Effector memory CD8-positive, alpha-beta T cell (primary cell): ENCODE data around the gene ABHD16B.

Experiments used
- ATAC-seq: fragments of 150-1000 bp; cut with Tn5 transposase; replicated peaks from 2 replicates; pipeline ENCODE4 v1.10.0; 2021; ENCODE audit warnings: mild to moderate bottlenecking, moderate library complexity
- DNase-seq, 3 experiments: peaks; one replicate each; pipeline ENCODE4 v3.0.0; 2021
- H3K27ac Mint-ChIP-seq, 2 donors: one replicate each; pipeline ENCODE4 v1.8.0; 2022; ENCODE audit warnings: mild to moderate bottlenecking in 2 of 2, mixed read lengths in 2 of 2, moderate library complexity in 2 of 2
- H3K27me3 Mint-ChIP-seq, 2 donors: one replicate each; pipeline ENCODE4 v1.8.0; 2022; ENCODE audit warnings: mixed read lengths in 2 of 2
- H3K36me3 Mint-ChIP-seq: one replicate; pipeline ENCODE4 v1.8.0; 2022; ENCODE audit warnings: mild to moderate bottlenecking, moderate library complexity, mixed read lengths; ENCODE audit not compliant: insufficient read depth
- H3K4me1 Mint-ChIP-seq, 2 donors: one replicate each; pipeline ENCODE4 v1.8.0; 2022; ENCODE audit warnings: low read depth in 2 of 2, mixed read lengths in 2 of 2
- H3K4me3 Mint-ChIP-seq, 2 donors: one replicate each; pipeline ENCODE4 v1.8.0; 2022; ENCODE audit warnings: mild to moderate bottlenecking in 2 of 2, mixed read lengths in 2 of 2, moderate library complexity in 2 of 2
- H3K9me3 Mint-ChIP-seq, 2 donors: one replicate each; pipeline ENCODE4 v1.8.0; 2022; ENCODE audit warnings: mixed read lengths in 2 of 2

The ABHD16B gene

GRCh38 chr20:63854069-63854765 is 7.1 kb upstream of the ABHD16B start:
- no peak overlapping the region for H3K27ac Mint-ChIP-seq
- H3K4me1 Mint-ChIP-seq, result peaks cover 12 to 21% of the 10 kb centered on the region in 2 donors
- H3K36me3 Mint-ChIP-seq, result peaks cover 6% of the 10 kb centered on the region
- H3K4me3 Mint-ChIP-seq, result no peak overlapping the region
- H3K27me3 Mint-ChIP-seq, result peaks cover 23 to 29% of the 10 kb centered on the region in 2 donors
- no peak for ATAC-seq
- no peak for DNase-seq
- H3K9me3 Mint-ChIP-seq, result no peaks in the 10 kb centered on the region

- H3K4me3 Mint-ChIP-seq, result no peak overlapping the region
- peaks cover 6% of the 10 kb centered on the region for H3K36me3 Mint-ChIP-seq
- H3K9me3 Mint-ChIP-seq, result no peaks in the 10 kb centered on the region
- no peak overlapping the region for H3K27ac Mint-ChIP-seq
- DNase-seq, result no peak
- no peak for ATAC-seq
- H3K4me1 Mint-ChIP-seq, result peaks cover 12 to 21% of the 10 kb centered on the region in 2 donors
- peaks cover 23 to 29% of the 10 kb centered on the region in 2 donors for H3K27me3 Mint-ChIP-seq
These were observed 6.4 kb upstream of the ABHD16B start for GRCh38 chr20:63854766-63855362.

DNA sequence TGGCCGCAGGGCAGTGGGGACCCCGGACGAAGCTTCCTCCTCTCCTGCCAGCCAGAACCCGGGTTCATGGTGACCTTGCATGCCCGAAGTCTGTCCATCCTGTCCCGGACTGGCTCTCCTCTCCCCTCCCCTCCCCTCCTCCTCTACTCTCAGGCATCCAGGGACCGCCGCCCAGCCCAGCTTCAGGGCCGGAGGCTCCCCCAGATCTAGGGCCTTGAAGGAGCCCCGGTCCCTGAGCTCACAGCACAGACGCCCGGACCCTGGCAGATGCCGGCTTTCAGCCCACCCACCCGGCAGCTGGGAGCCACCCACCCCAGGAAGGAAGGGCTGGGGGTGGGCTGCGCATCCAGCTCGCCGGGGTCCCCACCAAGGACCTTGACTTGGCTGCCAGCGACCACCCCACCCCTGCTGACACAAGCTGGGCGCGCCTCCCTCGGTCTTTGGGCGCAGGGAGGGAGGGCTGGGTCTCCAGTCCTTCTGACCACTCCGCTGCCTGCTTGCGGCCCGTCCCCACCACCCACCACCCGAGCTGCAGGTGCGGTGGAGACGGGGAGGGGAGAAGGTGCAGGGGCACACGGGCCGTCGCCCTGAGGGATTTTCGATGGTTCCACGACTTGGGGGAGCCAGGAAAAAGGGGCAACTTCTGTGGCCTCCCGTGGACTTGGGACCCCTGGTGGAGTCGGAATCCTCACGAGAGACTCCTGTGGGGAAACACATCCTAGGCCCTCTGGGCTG is 5.8 kb upstream of the ABHD16B start:
- DNase-seq, result no peak
- no peak overlapping the region for H3K27ac Mint-ChIP-seq
- H3K36me3 Mint-ChIP-seq, result peaks cover 8% of the 10 kb centered on the region
- H3K27me3 Mint-ChIP-seq, result peaks cover 20 to 22% of the 10 kb centered on the region in 2 donors
- no peaks in the 10 kb centered on the region for H3K9me3 Mint-ChIP-seq
- ATAC-seq, result no peak
- H3K4me3 Mint-ChIP-seq, result no peak overlapping the region
- H3K4me1 Mint-ChIP-seq, result peaks cover 12 to 21% of the 10 kb centered on the region in 2 donors

DNA sequence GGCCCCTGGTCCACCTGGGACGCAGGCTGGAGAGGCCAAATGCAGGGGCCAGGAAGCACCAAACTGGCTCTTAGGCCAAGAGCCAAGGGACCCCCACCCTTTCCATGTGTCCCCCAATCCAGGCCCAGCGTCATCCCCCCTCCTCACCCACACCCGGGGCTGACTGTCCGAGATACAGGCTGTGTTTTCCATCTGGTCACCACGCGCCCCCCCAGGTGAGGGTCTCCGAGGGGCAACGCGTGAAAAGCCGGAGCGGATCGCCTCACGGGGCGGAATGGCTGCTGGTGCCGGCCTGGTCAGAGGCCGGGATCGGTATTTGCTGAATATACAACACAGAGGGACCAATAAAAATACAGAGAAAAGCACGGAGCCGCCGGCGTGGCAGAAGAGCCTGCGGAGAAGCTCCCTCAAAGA is 5.2 kb upstream of the ABHD16B start:
- no peak for ATAC-seq
- H3K9me3 Mint-ChIP-seq, result no peaks in the 10 kb centered on the region
- DNase-seq, result no peak
- no peak overlapping the region for H3K4me3 Mint-ChIP-seq
- H3K27ac Mint-ChIP-seq, result no peak overlapping the region
- H3K4me1 Mint-ChIP-seq, result peaks cover 12 to 17% of the 10 kb centered on the region in 2 donors
- peaks cover 13% of the 10 kb centered on the region for H3K36me3 Mint-ChIP-seq
- H3K27me3 Mint-ChIP-seq, result peaks cover 14 to 16% of the 10 kb centered on the region in 2 donors

DNA sequence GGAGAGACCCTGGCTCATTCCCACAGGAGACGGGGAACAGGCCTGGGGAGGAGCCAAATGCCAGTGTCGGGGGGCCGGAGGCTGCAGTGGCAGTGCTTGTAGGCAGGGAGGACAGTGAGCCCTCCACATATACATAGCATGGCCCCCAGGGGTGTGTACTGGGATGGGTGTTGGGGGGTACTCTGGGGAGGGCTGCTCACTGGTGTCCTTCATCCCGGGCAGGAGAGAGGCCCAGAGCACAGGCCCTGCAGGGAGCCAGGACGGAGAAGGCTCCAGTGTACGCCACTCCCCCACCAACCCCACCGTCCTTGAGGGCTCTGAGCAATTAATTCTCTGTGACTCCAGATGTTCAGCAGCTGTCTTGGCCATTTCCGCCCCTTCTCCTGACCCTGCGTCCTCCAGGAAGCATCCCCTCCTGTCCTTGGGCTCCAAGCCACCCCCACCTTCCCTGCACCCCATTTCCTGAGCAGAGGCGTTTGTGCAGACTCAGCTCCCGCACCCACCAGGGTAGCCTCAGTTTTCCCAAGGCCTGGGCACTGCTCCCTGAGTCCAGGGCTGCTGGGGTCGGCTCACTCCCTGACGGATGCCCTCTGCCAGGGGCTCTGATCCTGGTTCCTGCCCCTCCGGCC is 3.4 kb upstream of the ABHD16B start:
- H3K27me3 Mint-ChIP-seq, result no peaks in the 10 kb centered on the region
- H3K4me1 Mint-ChIP-seq, result peaks cover 12 to 17% of the 10 kb centered on the region in 2 donors
- H3K36me3 Mint-ChIP-seq, result peaks cover 13% of the 10 kb centered on the region
- no peaks in the 10 kb centered on the region for H3K9me3 Mint-ChIP-seq
- peak overlapping the region; percentile 31 to 46 for H3K4me3 Mint-ChIP-seq
- H3K27ac Mint-ChIP-seq, result peak overlapping the region in 1 of 2 donors; percentile 74
- ATAC-seq (no peak), DNase-seq (no peak)

GRCh38 chr20:63858393-63859165 is 2.7 kb upstream of the ABHD16B start:
- H3K36me3 Mint-ChIP-seq, result peaks cover 18% of the 10 kb centered on the region
- peaks cover 19 to 23% of the 10 kb centered on the region in 2 donors for H3K4me1 Mint-ChIP-seq
- H3K27ac Mint-ChIP-seq, result peak overlapping the region; percentile 31 to 73
- no peaks in the 10 kb centered on the region for H3K27me3 Mint-ChIP-seq
- ATAC-seq (peak; percentile 35), DNase-seq (no peak)
- peak overlapping the region; percentile 44 to 46 for H3K4me3 Mint-ChIP-seq
- no peaks in the 10 kb centered on the region for H3K9me3 Mint-ChIP-seq

DNA sequence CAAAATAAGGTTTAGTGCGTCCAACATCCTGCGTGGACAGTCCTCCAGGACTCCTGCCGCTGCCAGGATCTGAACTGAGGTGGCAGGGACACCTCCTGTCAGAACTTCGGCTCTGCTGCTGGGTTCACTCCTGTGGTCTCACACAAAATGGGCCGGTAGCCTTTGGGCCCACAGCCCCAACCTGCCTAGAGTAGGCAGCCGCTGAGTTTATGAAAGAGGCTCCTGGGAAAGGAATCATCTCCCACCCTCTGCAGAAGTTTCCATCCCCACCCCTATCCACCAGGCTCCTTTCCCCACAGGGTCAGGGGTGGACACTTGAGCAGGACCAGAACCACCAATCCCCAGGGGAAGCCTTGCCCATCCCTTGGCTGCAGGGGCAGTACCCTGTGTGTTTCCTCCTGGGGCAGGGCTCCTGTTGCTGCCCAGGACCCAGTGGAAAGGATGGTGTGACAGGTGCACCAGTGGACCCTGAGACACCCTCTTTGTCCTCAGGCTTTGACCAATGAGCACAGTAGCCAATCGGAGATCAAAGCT is 2.1 kb upstream of the ABHD16B start:
- H3K27me3 Mint-ChIP-seq, result no peaks in the 10 kb centered on the region
- peaks cover 25 to 29% of the 10 kb centered on the region in 2 donors for H3K4me1 Mint-ChIP-seq
- peaks cover 18% of the 10 kb centered on the region for H3K36me3 Mint-ChIP-seq
- H3K9me3 Mint-ChIP-seq, result no peaks in the 10 kb centered on the region
- peak overlapping the region in 1 of 2 donors; percentile 31 for H3K27ac Mint-ChIP-seq
- peak overlapping the region; percentile 44 to 46 for H3K4me3 Mint-ChIP-seq
- DNase-seq (no peak), ATAC-seq (no peak)

DNA sequence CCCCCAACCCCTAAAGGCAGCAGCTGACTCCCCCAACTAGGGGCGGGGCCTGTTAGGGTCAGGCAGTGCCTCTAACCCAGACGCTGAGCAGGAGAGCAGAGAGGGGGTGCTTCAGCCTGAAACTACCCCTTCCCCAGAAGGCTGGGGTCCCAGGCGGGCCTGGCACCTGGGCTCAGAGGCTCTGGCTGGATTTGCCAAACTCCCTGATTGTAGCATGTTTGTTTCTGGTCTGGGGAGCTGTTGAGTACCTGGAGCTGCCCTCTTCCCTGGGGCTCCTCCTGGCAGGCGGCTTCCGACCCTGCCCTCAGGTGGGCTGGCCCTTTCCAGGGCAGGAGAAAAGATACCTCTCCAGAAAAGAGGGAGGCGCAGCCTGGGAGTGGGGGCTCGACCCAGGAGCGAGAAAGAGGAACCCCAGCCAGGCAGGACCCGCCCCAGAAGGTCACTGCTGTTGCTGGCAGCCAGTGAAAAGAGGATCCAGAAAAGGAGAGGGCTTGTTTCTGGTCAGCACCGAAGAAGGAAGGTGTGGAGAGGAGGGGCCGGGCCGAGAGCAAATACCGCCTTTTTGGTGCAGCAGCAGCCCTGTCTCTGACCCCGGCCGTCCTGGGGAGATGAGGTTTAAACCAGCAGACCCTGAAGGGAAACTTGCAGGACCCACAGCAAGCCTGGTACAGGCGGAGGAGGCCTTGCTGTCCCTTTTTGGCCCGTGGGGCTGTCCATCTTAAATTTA is 810 bp upstream of the ABHD16B start:
- Mint-ChIP-seq H3K9me3 (no peaks in the 10 kb centered on the region), H3K36me3 (peaks cover 30% of the 10 kb centered on the region), H3K4me1 (peaks cover 28 to 34% of the 10 kb centered on the region in 2 donors), H3K27ac (peak overlapping the region in 1 of 2 donors; percentile 73), H3K4me3 (no peak overlapping the region), H3K27me3 (no peaks in the 10 kb centered on the region)
- DNase-seq, result no peak
- no peak for ATAC-seq

DNA sequence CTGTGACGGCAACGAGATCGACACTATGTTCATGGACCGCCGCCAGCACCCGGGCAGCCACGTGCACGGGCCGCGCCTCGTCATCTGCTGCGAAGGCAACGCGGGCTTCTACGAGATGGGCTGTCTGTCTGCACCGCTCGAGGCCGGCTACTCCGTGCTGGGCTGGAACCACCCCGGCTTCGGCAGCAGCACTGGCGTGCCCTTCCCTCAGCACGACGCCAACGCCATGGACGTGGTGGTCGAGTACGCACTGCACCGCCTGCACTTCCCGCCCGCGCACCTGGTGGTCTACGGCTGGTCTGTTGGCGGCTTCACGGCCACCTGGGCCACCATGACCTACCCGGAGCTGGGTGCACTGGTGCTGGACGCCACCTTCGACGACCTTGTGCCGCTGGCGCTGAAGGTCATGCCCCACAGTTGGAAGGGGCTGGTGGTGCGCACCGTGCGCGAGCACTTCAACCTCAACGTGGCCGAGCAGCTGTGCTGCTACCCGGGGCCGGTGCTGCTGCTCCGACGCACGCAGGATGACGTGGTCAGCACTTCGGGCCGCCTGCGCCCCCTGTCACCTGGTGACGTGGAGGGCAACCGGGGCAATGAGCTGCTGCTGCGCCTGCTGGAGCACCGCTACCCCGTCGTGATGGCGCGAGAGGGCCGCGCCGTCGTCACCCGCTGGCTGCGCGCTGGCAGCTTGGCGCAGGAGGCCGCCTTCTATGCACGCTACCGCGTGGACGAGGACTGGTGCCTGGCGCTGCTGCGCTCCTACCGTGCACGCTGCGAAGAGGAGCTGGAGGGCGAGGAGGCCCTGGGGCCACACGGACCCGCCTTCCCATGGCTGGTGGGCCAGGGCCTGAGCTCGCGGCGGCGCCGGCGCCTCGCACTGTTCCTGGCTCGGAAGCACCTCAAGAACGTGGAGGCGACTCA is 943 bp downstream of the ABHD16B start:
- ATAC-seq (no peak), DNase-seq (no peak)
- Mint-ChIP-seq H3K4me3 (no peak overlapping the region), H3K27me3 (no peaks in the 10 kb centered on the region), H3K4me1 (peaks cover 28 to 38% of the 10 kb centered on the region in 2 donors), H3K9me3 (no peaks in the 10 kb centered on the region), H3K36me3 (peaks cover 31% of the 10 kb centered on the region), H3K27ac (no peak overlapping the region)

DNA sequence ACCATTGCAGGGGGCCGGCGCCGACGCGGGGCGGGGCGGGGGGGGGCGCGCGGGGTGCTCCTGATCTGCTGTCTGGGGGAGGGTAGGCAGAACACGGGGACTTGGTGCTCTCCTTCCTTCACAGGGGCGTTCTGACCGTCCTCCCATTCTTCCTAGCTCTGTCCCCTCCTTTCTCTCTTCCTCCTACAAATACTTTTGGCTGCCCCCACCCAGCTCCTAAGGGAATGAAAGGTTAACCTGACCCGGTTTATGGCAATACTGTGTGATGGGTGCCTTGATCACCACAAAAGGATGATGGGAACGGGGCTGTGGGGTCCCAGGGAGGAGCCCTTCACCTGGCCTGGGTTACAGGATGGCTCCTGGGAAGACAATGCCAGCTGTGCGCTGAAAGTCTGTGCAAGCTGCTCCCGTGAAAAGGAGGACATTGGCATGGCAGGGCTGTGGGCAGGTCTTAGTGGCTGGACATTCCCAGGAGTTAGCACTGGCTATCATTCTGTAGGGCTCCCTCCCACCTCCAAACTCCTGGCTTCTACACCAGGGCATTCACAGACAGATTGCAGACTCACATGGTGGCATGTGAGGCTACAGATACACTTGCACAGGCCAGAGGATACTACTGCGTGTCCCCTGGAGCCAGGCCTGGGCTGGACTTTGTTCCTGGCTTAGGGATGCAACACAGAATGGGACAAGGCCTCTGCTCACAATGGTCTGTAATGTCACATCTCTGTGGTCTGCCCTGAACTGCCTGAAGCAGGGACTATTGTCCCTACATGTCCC is 1.9 kb downstream of the ABHD16B start:
- DNase-seq (no peak), ATAC-seq (no peak)
- H3K9me3 Mint-ChIP-seq, result no peaks in the 10 kb centered on the region
- peaks cover 27 to 34% of the 10 kb centered on the region in 2 donors for H3K4me1 Mint-ChIP-seq
- peaks cover 31% of the 10 kb centered on the region for H3K36me3 Mint-ChIP-seq
- peak overlapping the region; percentile 86 to 90 for H3K4me3 Mint-ChIP-seq
- H3K27me3 Mint-ChIP-seq, result no peaks in the 10 kb centered on the region
- H3K27ac Mint-ChIP-seq, result peak overlapping the region; percentile 88 to 91
